ENCODE results near the gene MAPK10.

DNA sequence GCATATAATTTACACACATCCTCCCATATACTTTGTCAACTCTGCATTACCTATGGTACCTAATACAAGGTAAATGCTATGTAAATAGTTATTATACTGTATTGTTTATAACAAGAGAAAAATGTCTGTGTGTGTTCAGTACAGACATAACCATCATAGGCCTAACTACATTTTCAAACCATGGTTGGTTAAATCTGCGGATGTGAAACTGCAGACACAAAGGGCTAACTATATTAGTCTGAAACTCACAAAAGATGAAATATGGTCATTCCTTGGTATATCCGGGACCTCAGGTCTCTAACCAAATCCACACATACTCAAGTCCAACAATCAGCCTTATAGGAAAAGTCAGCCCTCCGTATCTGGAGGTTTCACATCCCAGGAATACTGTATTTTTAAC is 13.5 kb downstream of the MAPK10 start:
- TF ChIP-seq, protein P1, sequence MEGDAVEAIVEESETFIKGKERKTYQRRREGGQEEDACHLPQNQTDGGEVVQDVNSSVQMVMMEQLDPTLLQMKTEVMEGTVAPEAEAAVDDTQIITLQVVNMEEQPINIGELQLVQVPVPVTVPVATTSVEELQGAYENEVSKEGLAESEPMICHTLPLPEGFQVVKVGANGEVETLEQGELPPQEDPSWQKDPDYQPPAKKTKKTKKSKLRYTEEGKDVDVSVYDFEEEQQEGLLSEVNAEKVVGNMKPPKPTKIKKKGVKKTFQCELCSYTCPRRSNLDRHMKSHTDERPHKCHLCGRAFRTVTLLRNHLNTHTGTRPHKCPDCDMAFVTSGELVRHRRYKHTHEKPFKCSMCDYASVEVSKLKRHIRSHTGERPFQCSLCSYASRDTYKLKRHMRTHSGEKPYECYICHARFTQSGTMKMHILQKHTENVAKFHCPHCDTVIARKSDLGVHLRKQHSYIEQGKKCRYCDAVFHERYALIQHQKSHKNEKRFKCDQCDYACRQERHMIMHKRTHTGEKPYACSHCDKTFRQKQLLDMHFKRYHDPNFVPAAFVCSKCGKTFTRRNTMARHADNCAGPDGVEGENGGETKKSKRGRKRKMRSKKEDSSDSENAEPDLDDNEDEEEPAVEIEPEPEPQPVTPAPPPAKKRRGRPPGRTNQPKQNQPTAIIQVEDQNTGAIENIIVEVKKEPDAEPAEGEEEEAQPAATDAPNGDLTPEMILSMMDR (conservative IDR thresholded peaks at IDR 0.05; ENCODE audit: low read length) = no peak
- TF ChIP-seq EZH2phosphoT487 (IDR thresholded peaks at IDR 0.05; ENCODE audit: borderline replicate concordance) = no peak

All from Loucy (cell line).